HepG2 (cell line): ENCODE measurements around the gene C3orf18. TPM values are rescaled to one million over a fixed set of nuclear protein-coding genes. Genes with fewer than 3 reads are reported as not detected.

Experiments
- ATAC-seq: fragments of 200-7000 bp; cut with Tn5 transposase; 3 replicates; pipeline ENCODE4 v1.9.1; 2020; ENCODE audit warnings: mild to moderate bottlenecking, moderate library complexity
- BruUV-seq: library from RNA; stranded (reverse); fragments of 400-500 nt; replicated peaks from 2 replicates; lab custom pipeline; 2021; lab: Mats Ljungman, UMichigan
- CTCF ChIA-PET: fragments of 300-600 bp; formaldehyde crosslinking; extraction: SDS; loops from one replicate; lab custom pipeline; 2021; ENCODE audit warnings: low total read pairs, inconsistent platforms, low intra/inter-chr PET ratio; lab: Yijun Ruan, JAX
- POLR2A ChIA-PET: fragments of 350-600 bp; sonication (Branson Sonifier 250); formaldehyde crosslinking; loops from one replicate; lab custom pipeline; 2020; ENCODE audit warnings: antibody characterized with exemption, inconsistent platforms; lab: Yijun Ruan, JAX
- DNase-seq: peaks from one replicate; pipeline ENCODE4 v3.0.0-alpha.2; 2015; ENCODE audit warnings: low spot score
- FAIRE-seq: peaks from 3 replicates; lab custom pipeline; 2011; peaks lifted over from hg19 to GRCh38; lab: Jason Lieb, UNC
- H2AFZ ChIP-seq: one replicate; pipeline ENCODE4 v1.6.1; 2011; ENCODE audit warnings: low read length, inconsistent platforms
- H3K27ac ChIP-seq: fragments of 300-600 bp; 3 replicates; pipeline ENCODE4 v1.8.0; 2011; ENCODE audit warnings: mixed run types, mild to moderate bottlenecking, mixed read lengths, low read length, inconsistent platforms; ENCODE audit not compliant: insufficient read depth; ENCODE audit errors: extremely low read length
- H3K27me3 ChIP-seq, 2 experiments: fragments of 200-600 bp in 1 of 2; 2 replicates in 1 of 2; 3 replicates in 1 of 2; pipeline versions ENCODE4 v1.6.0 to v1.8.0; 2011; ENCODE audit warnings: low read length in 2 of 2, mild to moderate bottlenecking in 2 of 2, moderate library complexity in 2 of 2, inconsistent platforms in 1 of 2; ENCODE audit not compliant: insufficient read depth in 2 of 2, control insufficient read depth in 1 of 2
- H3K36me3 ChIP-seq, 2 experiments: fragments of 200-600 bp in 1 of 2; replicated peaks in 1 of 2; 2 replicates in 1 of 2; 3 replicates in 1 of 2; pipeline versions ENCODE4 v1.5.1 to v1.8.0; 2011; ENCODE audit warnings: low read length in 2 of 2, inconsistent platforms in 1 of 2; ENCODE audit not compliant: insufficient read depth in 2 of 2, control insufficient read depth in 1 of 2
- H3K4me1 ChIP-seq: 2 replicates; pipeline ENCODE4 v1.5.1; 2012; ENCODE audit warnings: low read length, inconsistent platforms; ENCODE audit not compliant: insufficient read depth
- H3K4me2 ChIP-seq: 2 replicates; pipeline ENCODE4 v1.6.0; 2011; ENCODE audit warnings: low read depth, low read length, inconsistent platforms
- H3K4me3 ChIP-seq, 3 experiments: fragments of 200-600 bp in 1 of 3; sonication (generic), shearing (Covaris generic) in 1 of 3; replicated peaks in 1 of 3; 2 replicates each; pipeline ENCODE4 v1.5.1; 2011 to 2016; ENCODE audit warnings: low read length in 3 of 3, inconsistent platforms in 2 of 3, low read depth in 2 of 3, mild to moderate bottlenecking in 2 of 3, control low read depth in 1 of 3, mixed read lengths in 1 of 3; ENCODE audit not compliant: insufficient read depth in 1 of 3
- H3K79me2 ChIP-seq: one replicate; pipeline ENCODE4 v1.6.1; 2011; ENCODE audit warnings: low read length, inconsistent platforms; ENCODE audit not compliant: insufficient read depth
- H3K9ac ChIP-seq: 2 replicates; pipeline ENCODE4 v1.6.0; 2011; ENCODE audit warnings: mild to moderate bottlenecking, low read depth, low read length, inconsistent platforms; ENCODE audit not compliant: insufficient read depth
- H3K9me3 ChIP-seq: 2 replicates; pipeline ENCODE4 v1.5.1; 2012; ENCODE audit warnings: mild to moderate bottlenecking, low read length
- H4K20me1 ChIP-seq: 2 replicates; pipeline ENCODE4 v1.6.0; 2011; ENCODE audit warnings: inconsistent platforms, mild to moderate bottlenecking, low read length, moderate library complexity; ENCODE audit not compliant: insufficient read depth
- HNRNPL ChIP-seq: fragments of 200-400 bp; formaldehyde crosslinking; IDR thresholded peaks from 2 replicates; pipeline ENCODE4 v1.6.1; 2017; ENCODE audit warnings: mild to moderate bottlenecking, low read depth, low read length
- MAFF ChIP-seq: IDR thresholded peaks from 2 replicates; pipeline ENCODE4 v1.6.1; 2011; ENCODE audit warnings: low read depth, low read length, improper control_type of control experiment
- RXRB ChIP-seq: IDR thresholded peaks from 2 replicates; pipeline ENCODE4 v1.6.1; 2016; ENCODE audit warnings: borderline replicate concordance, missing genetic modification reagents, missing compliant biosample characterization
- WGBS: methylation state at CpG from one replicate; pipeline ENCODE4 v1.1.6; 2017; ENCODE audit warnings: low lambda C conversion rate; 5-methylcytosine and 5-hydroxymethylcytosine counted together
- in situ Hi-C: cut with HindIII; loops from 2 replicates; pipeline ENCODE4 v1.10.0; 2017; ENCODE audit warnings: low pct_unique_long_range_greater_than_20kb; ENCODE audit not compliant: extremely low pct_ligation_motif_present
- intact Hi-C: fragments of 100-400 bp; cut with micrococcal nuclease; formaldehyde crosslinking; loops from one replicate; pipeline ENCODE4 v1.10.0; 2022; ENCODE audit not compliant: unreplicated experiment
- polyA plus RNA-seq, 8 experiments: library from polyadenylated mRNA; depleted of rRNA in 3 of 8; stranded (reverse) in 7 of 8; unstranded in 1 of 8; fragments of >200 nt; fragmentation: Illumina TruSeq in 4 of 8; extraction: Trizol in 4 of 8; gene quantifications; 2 replicates each; pipeline versions ENCODE4 v1.2.1 to v1.2.3, GENCODE V29; 2011 to 2016; ENCODE audit warnings: low read depth in 4 of 8, missing spikeins in 1 of 8, mixed read lengths in 1 of 8; ENCODE audit not compliant: insufficient read depth in 1 of 8
- total RNA-seq, 5 experiments: library from RNA; depleted of rRNA; stranded (reverse); fragments of >200 nt; fragmentation: Illumina TruSeq; extraction: Trizol; gene quantifications; 2 replicates each; pipeline ENCODE4 v1.2.3, GENCODE V29; 2016; ENCODE audit warnings: low read depth in 1 of 5
- TF ChIP-seq, protein P1 (sequence below): sonication (generic); formaldehyde crosslinking; IDR thresholded peaks from 2 replicates; pipeline ENCODE4 v1.5.0; 2020; ENCODE audit warnings: mild to moderate bottlenecking, missing genetic modification reagents, moderate library complexity

Gene C3orf18
- total and polyA plus RNA-seq, 2 of the 13 experiments (the other 11 are each of a cell fraction or from before 2014, with no cell fraction given), result 1.6 to 4.8 TPM

DNA sequence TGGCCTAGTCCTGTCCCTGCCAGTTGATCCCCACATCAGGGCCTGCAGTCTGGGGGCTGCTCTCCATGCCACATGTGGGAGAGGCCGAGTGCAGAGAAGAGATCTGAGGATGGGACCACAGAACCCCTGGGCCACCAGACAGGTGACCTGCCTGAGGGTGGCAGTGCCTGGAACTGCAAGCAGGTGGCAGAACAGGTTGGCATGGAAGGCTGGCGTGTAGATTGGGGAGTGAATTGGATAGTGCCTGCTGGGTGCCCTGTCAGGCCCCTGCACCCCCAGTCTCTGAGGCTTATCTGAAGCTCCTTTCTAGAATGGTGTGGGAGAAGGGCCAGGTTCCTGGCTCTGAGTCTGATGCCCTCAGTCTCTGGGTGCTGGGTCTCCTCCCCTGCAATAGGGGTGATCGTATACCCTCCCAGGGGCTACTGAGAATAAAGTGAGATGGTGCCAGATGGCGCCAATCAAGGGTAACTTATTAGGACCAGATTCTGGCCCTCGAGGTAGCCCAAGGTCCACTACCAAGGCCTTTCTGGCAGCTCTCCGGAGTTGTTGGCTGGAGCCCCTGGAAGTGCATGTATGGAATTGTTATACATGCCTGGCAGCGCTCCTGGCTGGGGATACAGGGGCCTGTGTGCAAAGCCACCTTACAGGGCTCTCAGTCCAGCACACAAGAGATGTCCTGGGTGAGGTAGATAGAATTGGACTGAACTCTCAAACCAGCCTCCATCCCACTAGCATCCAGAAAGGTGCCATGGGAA, 15.7 kb downstream of the C3orf18 start:
- 0 out of 2 replicates have a peak, but pooled peaks have one; percentile 26 for TF ChIP-seq HNRNPL
- TF ChIP-seq, protein P1, sequence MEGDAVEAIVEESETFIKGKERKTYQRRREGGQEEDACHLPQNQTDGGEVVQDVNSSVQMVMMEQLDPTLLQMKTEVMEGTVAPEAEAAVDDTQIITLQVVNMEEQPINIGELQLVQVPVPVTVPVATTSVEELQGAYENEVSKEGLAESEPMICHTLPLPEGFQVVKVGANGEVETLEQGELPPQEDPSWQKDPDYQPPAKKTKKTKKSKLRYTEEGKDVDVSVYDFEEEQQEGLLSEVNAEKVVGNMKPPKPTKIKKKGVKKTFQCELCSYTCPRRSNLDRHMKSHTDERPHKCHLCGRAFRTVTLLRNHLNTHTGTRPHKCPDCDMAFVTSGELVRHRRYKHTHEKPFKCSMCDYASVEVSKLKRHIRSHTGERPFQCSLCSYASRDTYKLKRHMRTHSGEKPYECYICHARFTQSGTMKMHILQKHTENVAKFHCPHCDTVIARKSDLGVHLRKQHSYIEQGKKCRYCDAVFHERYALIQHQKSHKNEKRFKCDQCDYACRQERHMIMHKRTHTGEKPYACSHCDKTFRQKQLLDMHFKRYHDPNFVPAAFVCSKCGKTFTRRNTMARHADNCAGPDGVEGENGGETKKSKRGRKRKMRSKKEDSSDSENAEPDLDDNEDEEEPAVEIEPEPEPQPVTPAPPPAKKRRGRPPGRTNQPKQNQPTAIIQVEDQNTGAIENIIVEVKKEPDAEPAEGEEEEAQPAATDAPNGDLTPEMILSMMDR (CRISPR knock-in tag), result 0 out of 2 replicates have a peak, but pooled peaks have one; percentile 7
- no peak for TF ChIP-seq RXRB (CRISPR knock-in tag)
- TF ChIP-seq MAFF, result no peak
- H3K4me1 ChIP-seq, result peaks cover 7% of the 10 kb centered on the region
- no peak overlapping the region for H3K4me2 ChIP-seq
- DNase-seq, result no peak
- ChIA-PET CTCF (no interaction called here), POLR2A (no interaction called here)
- no peak overlapping the region for H3K9ac ChIP-seq
- BruUV-seq, result no TSS peak
- no peak for FAIRE-seq
- peaks cover 2% of the 10 kb centered on the region; the same call in 1 of the 2 replicates for H4K20me1 ChIP-seq
- H2AFZ ChIP-seq, result no peak overlapping the region
- no peak overlapping the region for H3K27ac ChIP-seq
- no peak for ATAC-seq
- 13% methylated on average over 6 of the region's 7 CpGs for WGBS
- H3K79me2 ChIP-seq, result no peaks in the 10 kb centered on the region
- in situ Hi-C loops (no loop called here), intact Hi-C loops (no loop called here)
- H3K4me3 ChIP-seq, result no peak overlapping the region
- H3K9me3 ChIP-seq, result no peaks in the 10 kb centered on the region
- H3K27me3 ChIP-seq, result peaks cover 2 to 25% of the 10 kb centered on the region in 2 experiments; a peak in 3 of 5 replicates
- H3K36me3 ChIP-seq, result no peaks in the 10 kb centered on the region
